Choroid plexus epithelial cell (primary cell): Measurements from ENCODE around the gene TOP3B.

Experiments used
- DNase-seq: peaks from one replicate; pipeline ENCODE4 v3.0.0-alpha.2; 2010; ENCODE audit warnings: low read depth
- H3K4me3 ChIP-seq: 2 replicates; pipeline ENCODE4 v1.5.1; 2011; ENCODE audit warnings: low read depth, mild to moderate bottlenecking, control low read depth, low read length, moderate library complexity
- TF ChIP-seq, protein P1 (sequence below): conservative IDR thresholded peaks from 2 replicates; pipeline ENCODE4 v1.5.1; 2011; ENCODE audit warnings: low read depth, mild to moderate bottlenecking, control low read depth, inconsistent platforms, low read length, moderate library complexity

The TOP3B gene

DNA sequence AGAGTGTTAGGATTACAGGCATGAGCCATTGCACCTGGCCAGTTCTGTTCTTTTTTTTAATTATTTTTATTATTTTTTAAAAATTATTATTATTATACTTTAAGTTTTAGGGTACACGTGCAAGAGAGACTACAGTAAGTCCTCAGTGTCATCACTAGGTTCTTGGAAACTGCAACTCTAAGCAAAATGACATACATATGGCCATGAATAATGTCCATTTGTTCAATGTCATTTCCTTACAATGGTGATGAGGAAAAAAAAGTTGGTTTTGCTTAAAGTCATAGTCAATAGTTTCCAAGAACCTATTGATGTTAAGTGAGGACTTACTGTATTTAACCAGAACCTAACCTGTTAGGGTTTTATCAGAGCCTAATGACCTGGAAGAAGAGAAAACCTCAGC lies 29.4 kb upstream of the TOP3B start:
- no peak overlapping the region for H3K4me3 ChIP-seq
- TF ChIP-seq, protein P1, sequence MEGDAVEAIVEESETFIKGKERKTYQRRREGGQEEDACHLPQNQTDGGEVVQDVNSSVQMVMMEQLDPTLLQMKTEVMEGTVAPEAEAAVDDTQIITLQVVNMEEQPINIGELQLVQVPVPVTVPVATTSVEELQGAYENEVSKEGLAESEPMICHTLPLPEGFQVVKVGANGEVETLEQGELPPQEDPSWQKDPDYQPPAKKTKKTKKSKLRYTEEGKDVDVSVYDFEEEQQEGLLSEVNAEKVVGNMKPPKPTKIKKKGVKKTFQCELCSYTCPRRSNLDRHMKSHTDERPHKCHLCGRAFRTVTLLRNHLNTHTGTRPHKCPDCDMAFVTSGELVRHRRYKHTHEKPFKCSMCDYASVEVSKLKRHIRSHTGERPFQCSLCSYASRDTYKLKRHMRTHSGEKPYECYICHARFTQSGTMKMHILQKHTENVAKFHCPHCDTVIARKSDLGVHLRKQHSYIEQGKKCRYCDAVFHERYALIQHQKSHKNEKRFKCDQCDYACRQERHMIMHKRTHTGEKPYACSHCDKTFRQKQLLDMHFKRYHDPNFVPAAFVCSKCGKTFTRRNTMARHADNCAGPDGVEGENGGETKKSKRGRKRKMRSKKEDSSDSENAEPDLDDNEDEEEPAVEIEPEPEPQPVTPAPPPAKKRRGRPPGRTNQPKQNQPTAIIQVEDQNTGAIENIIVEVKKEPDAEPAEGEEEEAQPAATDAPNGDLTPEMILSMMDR = no peak
- DNase-seq = no peak

DNA sequence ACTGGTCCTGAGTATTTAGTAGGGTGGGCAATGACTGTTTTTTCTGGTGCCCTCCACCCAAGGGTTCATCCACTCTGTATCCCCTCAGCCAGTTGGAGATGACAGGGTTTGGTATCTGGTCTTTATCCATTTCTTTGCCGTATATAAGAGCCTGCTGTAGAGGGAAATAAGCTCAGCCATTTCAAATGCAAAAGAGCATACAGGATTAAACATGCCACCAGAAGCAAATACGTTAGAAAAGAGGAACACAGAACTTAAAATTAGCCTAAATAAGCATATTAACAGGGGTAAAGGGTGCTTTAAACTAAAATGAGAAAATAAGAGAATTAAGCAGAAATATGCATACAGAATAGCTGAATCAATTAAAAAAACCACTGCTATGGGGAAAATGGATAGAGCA lies 27.8 kb upstream of the TOP3B start:
- no peak for DNase-seq
- no peak overlapping the region for H3K4me3 ChIP-seq
- TF ChIP-seq, protein P1 = no peak

DNA sequence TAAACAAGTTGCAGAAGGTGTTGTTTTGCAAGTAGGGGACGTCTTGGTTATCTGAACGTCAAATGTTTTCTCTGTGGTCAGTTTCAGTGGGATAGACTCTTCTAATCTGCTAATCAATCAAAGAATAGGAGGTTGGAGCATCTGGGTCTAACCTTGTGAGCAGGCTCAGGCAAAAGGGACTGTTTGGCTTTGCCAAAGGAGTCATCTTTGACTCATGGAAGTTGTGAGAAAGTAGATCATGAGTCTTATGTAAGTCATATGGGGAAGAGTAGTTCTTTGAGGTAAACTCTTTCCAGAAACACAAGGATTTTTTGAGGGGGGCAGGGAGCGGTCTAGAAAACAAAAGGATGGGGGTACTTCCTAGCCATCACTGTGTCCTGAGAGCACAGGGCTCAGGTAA lies 27.1 kb upstream of the TOP3B start:
- no peak overlapping the region for H3K4me3 ChIP-seq
- TF ChIP-seq, protein P1 = no peak
- DNase-seq = no peak

DNA sequence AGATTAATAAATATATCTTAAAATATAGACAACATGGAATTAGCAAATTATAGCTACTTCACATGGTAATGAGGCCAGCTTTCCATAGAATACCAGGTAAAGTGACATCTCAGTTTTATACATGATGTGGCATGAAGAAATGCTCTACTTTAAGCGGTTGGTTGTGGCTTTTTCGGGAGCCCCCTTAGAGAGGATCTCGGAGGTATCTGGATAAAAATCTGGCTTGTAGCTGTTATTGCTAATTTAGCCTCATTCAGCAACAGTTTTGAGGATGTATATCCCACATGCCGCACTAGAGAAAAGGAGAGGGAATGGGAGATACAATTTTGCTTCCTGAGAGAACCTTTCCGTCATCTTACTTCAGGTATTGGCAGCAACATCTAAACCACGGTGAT lies 24.0 kb upstream of the TOP3B start:
- TF ChIP-seq, protein P1 = no peak
- H3K4me3 ChIP-seq = no peak overlapping the region
- DNase-seq = no peak

DNA sequence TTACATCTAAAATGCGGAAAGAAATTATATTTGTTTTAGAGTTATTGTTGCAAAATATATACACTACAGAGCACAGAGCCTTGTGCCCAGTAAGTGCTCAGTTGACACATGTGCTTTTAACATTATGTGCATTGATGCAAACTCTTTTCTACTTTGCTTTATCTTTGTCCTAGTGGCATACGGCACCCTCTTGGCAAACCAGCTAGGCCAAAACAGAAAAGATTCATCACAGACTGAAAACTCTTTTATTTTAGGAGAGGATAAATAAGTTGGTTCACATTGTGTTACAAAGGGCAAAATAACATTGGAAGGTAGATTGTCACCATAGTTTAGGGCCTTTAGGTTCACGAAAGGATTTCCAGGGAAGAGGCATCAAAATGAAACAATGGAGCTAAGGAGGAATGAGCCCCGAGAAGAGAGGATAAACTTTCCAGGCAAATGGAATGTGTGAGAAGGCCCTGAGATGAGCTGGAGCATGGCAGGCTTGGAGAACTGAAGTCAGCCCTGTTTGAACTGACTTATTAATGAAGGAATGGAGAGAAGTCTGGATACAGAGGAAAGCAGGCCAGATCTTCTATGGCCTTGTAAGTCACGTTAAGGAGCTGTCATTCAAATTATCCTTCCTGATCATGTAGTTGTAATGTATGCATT lies 23.5 kb upstream of the TOP3B start:
- no peak overlapping the region for H3K4me3 ChIP-seq
- no peak for DNase-seq
- TF ChIP-seq, protein P1 = no peak

DNA sequence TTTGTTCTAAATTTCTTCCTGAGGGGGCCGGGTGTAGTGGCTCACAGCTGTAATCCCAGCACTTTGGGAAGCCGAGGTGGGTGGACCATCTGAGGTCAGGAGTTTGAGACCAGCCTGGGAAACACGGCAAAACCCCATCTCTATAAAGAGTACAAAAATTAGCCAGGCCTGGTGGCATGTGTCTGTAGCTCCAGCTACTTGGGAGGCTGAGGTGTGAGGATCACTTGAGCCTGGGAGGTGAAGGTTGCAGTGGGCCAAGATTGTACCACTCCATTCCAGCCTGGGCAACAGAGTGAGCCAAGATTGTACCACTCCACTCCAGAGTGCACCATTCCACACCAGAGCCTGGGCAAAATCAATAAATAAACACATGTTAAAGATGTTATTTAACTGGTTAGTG lies 20.6 kb upstream of the TOP3B start:
- TF ChIP-seq, protein P1 = no peak
- H3K4me3 ChIP-seq = no peak overlapping the region
- DNase-seq = no peak

DNA sequence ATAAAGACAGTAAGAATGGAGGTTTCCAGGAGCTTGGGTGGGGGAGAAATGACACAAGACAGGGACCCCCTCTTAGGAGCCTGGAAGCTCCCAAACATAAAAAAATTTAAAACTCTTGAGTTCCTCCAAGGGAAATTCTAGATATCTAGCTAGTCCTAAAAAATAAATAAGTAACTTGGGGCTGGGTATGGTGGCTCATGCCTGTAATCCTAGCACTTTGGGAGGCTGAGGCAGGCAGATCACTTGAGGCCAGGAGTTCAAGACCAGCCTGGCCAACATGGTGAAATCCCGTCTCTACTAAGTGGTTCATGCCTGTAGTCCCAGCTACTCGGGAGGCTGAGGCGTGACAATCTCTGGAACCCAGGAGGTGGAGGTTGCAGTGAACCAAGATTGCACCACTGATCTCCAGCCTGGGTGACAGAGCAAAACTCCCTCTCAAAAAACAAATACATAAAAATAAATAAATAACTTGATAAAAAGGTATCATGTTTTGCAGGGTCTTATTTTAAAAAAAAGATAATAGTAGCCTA lies 20.0 kb upstream of the TOP3B start:
- TF ChIP-seq, protein P1 = no peak
- no peak overlapping the region for H3K4me3 ChIP-seq
- no peak for DNase-seq
